Natural killer cell (primary cell): Measurements from ENCODE around the gene ARAP1. TPM values are rescaled to one million over a fixed set of nuclear protein-coding genes. Genes with fewer than 3 reads are reported as not detected.

Experiments used
- ATAC-seq, 3 donors: fragments of 150-1000 bp in 2 of 3; fragments of 200-7000 bp in 1 of 3; cut with Tn5 transposase; 1 replicate in 1 of 3; 2 replicates in 2 of 3; pipeline ENCODE4 v1.10.0; 2021; ENCODE audit warnings: mild to moderate bottlenecking in 2 of 3, moderate library complexity in 2 of 3
- DNase-seq, 2 donors: peaks; one replicate each; pipeline versions ENCODE4 v3.0.0 to v3.0.0-alpha.2; 2013 to 2021; ENCODE audit warnings: mixed read lengths in 1 of 2
- H3K27ac ChIP-seq: one replicate; pipeline ENCODE4 v1.5.1; 2013; ENCODE audit warnings: mild to moderate bottlenecking, low read length
- H3K27me3 ChIP-seq: one replicate; pipeline ENCODE4 v1.6.1; 2013; ENCODE audit warnings: low read length; ENCODE audit not compliant: control insufficient read depth, insufficient read depth
- H3K36me3 ChIP-seq: one replicate; pipeline ENCODE4 v1.6.1; 2013; ENCODE audit warnings: low read length; ENCODE audit not compliant: control insufficient read depth, insufficient read depth
- H3K4me1 ChIP-seq: one replicate; pipeline ENCODE4 v1.6.1; 2013; ENCODE audit warnings: low read length; ENCODE audit not compliant: control insufficient read depth, insufficient read depth
- H3K4me3 ChIP-seq: one replicate; pipeline ENCODE4 v1.5.1; 2013; ENCODE audit warnings: low read length
- H3K9me3 ChIP-seq: one replicate; pipeline ENCODE4 v1.6.1; 2013; ENCODE audit warnings: low read length; ENCODE audit not compliant: control insufficient read depth, insufficient read depth
- H3K27ac Mint-ChIP-seq, 2 donors: one replicate each; pipeline ENCODE4 v1.8.0; 2022; ENCODE audit warnings: mild to moderate bottlenecking in 2 of 2, mixed read lengths in 2 of 2, moderate library complexity in 1 of 2
- H3K27me3 Mint-ChIP-seq, 2 donors: one replicate each; pipeline ENCODE4 v1.8.0; 2022; ENCODE audit warnings: low read depth in 2 of 2, mixed read lengths in 2 of 2
- H3K36me3 Mint-ChIP-seq: one replicate; pipeline ENCODE4 v1.8.0; 2022; ENCODE audit warnings: mixed read lengths
- H3K4me1 Mint-ChIP-seq, 2 donors: one replicate each; pipeline ENCODE4 v1.8.0; 2022; ENCODE audit warnings: mixed read lengths in 2 of 2
- H3K4me3 Mint-ChIP-seq: one replicate; pipeline ENCODE4 v1.8.0; 2022; ENCODE audit warnings: mild to moderate bottlenecking, moderate library complexity, mixed read lengths
- H3K9me3 Mint-ChIP-seq, 2 donors: one replicate each; pipeline ENCODE4 v1.8.0; 2022; ENCODE audit warnings: mixed read lengths in 2 of 2
- WGBS: methylation state at CpG from one replicate; pipeline ENCODE4 v1.1.7; 2013; ENCODE audit warnings: missing lambda C conversion rate; ENCODE audit not compliant: insufficient coverage; 5-methylcytosine and 5-hydroxymethylcytosine counted together
- intact Hi-C: fragments of 100-400 bp; cut with micrococcal nuclease; formaldehyde crosslinking; loops from one replicate; pipeline ENCODE4 v1.14.2; 2022
- total RNA-seq, 4 donors: library from RNA; stranded (reverse); fragments of 120-200 nt in 1 of 4; gene quantifications; one replicate each; pipeline versions ENCODE4 v1.2.3 to v1.2.4, GENCODE V29; 2013 to 2022
- TF ChIP-seq, protein P1 (sequence below): fragments of 200-600 bp; IDR thresholded peaks from one replicate; pipeline ENCODE4 v1.8.0; 2022; ENCODE audit warnings: antibody characterized with exemption

The ARAP1 gene
- total RNA-seq, 3 donors from 2014 or later (not counting 1 experiment from before 2014, with no cell fraction given), result 293 to 327 (median 296) TPM

DNA sequence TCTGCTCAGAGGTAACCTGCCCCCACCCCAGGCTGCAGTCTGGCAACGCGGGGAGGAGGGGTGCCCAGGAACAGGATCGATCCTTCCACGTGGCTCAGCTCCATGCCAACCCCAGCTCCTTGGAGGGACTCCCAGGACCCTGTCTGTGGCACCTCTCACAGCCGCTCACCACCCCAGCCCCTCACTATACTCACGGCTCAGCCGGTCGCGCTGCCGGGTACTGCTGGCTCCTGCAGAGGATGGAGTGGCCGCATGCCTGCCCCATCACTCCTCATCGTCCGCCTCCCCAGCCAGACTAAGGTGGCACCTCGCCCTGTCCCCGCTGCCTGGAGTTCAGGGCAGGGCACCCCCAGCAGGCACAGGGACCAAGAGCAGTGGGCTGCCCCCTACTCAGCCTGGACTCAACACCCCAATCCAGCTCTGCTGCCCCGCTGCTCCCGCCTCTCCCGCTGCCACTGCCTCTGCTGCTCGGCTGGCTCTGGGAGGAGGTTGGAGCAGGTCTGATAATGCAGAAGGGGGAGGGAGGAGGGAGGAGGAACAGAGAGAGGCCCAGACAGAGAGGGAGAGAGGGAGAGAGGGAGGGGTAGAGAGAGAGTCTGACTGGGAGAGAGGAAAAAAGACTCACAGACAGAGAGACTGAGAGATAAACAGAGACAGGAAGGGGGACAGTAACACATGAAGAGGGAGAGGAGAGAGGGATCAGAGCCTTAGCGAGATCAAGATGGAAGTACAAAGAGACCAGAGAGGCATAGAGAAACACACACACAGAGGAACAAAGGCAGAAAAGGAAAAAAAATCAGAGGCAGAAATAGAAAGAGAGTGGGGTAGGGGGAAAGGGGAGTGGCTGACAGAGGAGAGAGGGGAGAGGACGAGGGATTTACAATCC, 78.0 kb downstream of the ARAP1 start, which contains the start of gene PDE2A:
Gene PDE2A, minus strand, starts transcription at position 480 of the 886 bp plus-strand sequence. Its CDS starts 215 bp downstream, at position 265.
- H3K36me3 Mint-ChIP-seq, result no peaks in the 10 kb centered on the region
- 16% methylated on average over 21 of the region's 21 CpGs for WGBS
- peaks cover 36 to 48% of the 10 kb centered on the region in 2 donors for H3K27me3 Mint-ChIP-seq
- TF ChIP-seq, protein P1, sequence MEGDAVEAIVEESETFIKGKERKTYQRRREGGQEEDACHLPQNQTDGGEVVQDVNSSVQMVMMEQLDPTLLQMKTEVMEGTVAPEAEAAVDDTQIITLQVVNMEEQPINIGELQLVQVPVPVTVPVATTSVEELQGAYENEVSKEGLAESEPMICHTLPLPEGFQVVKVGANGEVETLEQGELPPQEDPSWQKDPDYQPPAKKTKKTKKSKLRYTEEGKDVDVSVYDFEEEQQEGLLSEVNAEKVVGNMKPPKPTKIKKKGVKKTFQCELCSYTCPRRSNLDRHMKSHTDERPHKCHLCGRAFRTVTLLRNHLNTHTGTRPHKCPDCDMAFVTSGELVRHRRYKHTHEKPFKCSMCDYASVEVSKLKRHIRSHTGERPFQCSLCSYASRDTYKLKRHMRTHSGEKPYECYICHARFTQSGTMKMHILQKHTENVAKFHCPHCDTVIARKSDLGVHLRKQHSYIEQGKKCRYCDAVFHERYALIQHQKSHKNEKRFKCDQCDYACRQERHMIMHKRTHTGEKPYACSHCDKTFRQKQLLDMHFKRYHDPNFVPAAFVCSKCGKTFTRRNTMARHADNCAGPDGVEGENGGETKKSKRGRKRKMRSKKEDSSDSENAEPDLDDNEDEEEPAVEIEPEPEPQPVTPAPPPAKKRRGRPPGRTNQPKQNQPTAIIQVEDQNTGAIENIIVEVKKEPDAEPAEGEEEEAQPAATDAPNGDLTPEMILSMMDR, result no peak
- H3K4me3 Mint-ChIP-seq, result no peak within 1 kb of the TSS
- Histone ChIP-seq H3K27me3 (peaks cover 45% of the 10 kb centered on the region), H3K4me3 (no peak within 1 kb of the TSS), H3K27ac (no peak within 1 kb of the TSS), H3K9me3 (no peaks in the 10 kb centered on the region), H3K36me3 (no peaks in the 10 kb centered on the region), H3K4me1 (peaks cover 12% of the 10 kb centered on the region)
- no peak for DNase-seq
- H3K4me1 Mint-ChIP-seq, result peaks cover 2 to 33% of the 10 kb centered on the region in 2 donors
- no peak within 1 kb of the TSS for H3K27ac Mint-ChIP-seq
- intact Hi-C loops, result no loop called here
- no peak for ATAC-seq
- H3K9me3 Mint-ChIP-seq, result no peaks in the 10 kb centered on the region

DNA sequence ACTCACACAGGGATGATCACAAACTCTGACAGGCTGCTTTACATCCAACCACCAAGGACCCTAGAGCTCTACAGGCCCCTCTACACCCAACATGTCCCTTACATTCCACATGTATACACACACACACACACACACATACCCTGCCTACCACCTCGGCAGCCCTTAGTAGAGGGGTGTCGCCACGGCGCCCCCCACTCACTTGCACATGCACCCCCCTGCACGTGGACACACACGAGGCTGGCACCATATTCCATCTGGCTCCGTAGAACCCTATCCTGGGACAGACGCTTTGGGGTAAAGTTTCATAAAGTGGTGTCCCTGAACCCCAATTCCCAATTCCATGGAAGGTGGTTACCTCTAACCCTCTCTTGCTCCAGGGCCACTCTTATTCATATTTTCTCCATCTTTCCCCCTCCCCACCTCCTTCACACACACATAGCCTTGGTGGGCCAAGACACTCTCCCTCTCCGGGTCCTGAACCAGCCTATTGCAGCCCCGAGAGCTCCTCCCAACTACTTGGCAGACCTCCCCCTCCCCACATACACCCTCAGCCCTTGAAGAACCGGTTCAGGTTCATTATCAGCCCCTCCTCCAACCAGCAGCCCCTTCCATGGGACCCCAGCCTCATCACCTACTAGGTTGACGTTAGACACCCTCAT, 78.8 kb downstream of the ARAP1 start:
- H3K36me3 ChIP-seq, result no peaks in the 10 kb centered on the region
- no peak overlapping the region for H3K27ac ChIP-seq
- Mint-ChIP-seq H3K9me3 (no peaks in the 10 kb centered on the region), H3K27ac (no peak overlapping the region), H3K27me3 (peaks cover 36 to 51% of the 10 kb centered on the region in 2 donors), H3K4me3 (no peak overlapping the region), H3K4me1 (peaks cover 5 to 36% of the 10 kb centered on the region in 2 donors), H3K36me3 (no peaks in the 10 kb centered on the region)
- ATAC-seq (no peak), DNase-seq (no peak)
- intact Hi-C loops, result no loop called here
- peaks cover 46% of the 10 kb centered on the region for H3K27me3 ChIP-seq
- no peak overlapping the region for H3K4me3 ChIP-seq
- WGBS, result 32% methylated on average over 12 of the region's 12 CpGs
- no peaks in the 10 kb centered on the region for H3K9me3 ChIP-seq
- TF ChIP-seq, protein P1, result no peak
- peaks cover 18% of the 10 kb centered on the region for H3K4me1 ChIP-seq

DNA sequence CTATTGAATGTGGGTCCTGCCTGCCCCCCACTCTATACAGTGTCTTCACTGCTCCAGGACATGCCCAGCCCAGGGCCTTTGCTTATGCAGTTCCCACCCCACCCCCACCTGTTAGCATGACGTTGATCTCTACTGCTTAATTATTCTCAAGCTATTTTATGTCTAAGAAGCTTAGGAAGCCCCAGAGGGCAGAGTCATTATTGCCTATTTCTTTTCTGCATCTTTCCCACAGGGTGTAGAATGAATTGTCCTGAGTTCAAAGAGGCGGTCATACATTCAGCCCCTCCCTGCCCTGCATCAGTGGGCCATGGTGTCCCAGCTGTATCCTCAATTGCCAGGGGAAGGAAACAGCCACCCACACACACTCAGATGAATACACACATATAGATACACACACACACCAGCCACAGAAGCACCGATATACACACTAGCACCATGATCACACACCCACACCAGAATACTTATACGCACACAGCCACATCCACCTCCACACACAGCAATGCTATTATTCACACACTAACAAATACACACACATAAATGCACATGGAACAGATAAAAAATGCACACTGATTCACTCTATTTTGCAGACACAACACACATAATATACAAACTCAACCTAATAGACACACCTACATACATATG, 79.5 kb downstream of the ARAP1 start:
- TF ChIP-seq, protein P1, result no peak
- no peak for DNase-seq
- Histone ChIP-seq H3K4me1 (peaks cover 19% of the 10 kb centered on the region), H3K27me3 (peaks cover 50% of the 10 kb centered on the region), H3K27ac (no peak overlapping the region), H3K36me3 (no peaks in the 10 kb centered on the region), H3K9me3 (peaks cover 4% of the 10 kb centered on the region), H3K4me3 (no peak overlapping the region)
- Mint-ChIP-seq H3K27ac (no peak overlapping the region), H3K9me3 (peaks cover 0 to under 1% of the 10 kb centered on the region in 2 donors), H3K4me3 (no peak overlapping the region), H3K27me3 (peaks cover 36 to 51% of the 10 kb centered on the region in 2 donors), H3K36me3 (no peaks in the 10 kb centered on the region), H3K4me1 (peaks cover 5 to 31% of the 10 kb centered on the region in 2 donors)
- WGBS, result 41% methylated on average over 4 of the region's 4 CpGs
- intact Hi-C loops, result no loop called here
- no peak for ATAC-seq
